Activated naive CD8-positive, alpha-beta T cell (primary cell): ENCODE data around the gene PAQR6.
A peak's percentile ranks its signal among the peaks of the same experiment; 100 is the strongest.

Experiments
- H3K27ac Mint-ChIP-seq: one replicate; pipeline ENCODE4 v1.8.0; 2021; ENCODE audit warnings: mixed read lengths
- H3K27me3 Mint-ChIP-seq: one replicate; pipeline ENCODE4 v1.8.0; 2021; ENCODE audit warnings: mixed read lengths
- H3K36me3 Mint-ChIP-seq: one replicate; pipeline ENCODE4 v1.8.0; 2021; ENCODE audit warnings: mixed read lengths
- H3K4me1 Mint-ChIP-seq: one replicate; pipeline ENCODE4 v1.8.0; 2021; ENCODE audit warnings: low read depth, mixed read lengths
- H3K4me3 Mint-ChIP-seq: one replicate; pipeline ENCODE4 v1.8.0; 2021; ENCODE audit warnings: mild to moderate bottlenecking, mixed read lengths
- H3K9me3 Mint-ChIP-seq: one replicate; pipeline ENCODE4 v1.8.0; 2021; ENCODE audit warnings: low read depth, mixed read lengths

The PAQR6 gene

GRCh38 chr1:156248323-156248683 lies 447 bp upstream of the PAQR6 start:
- Mint-ChIP-seq H3K36me3 (no peaks in the 10 kb centered on the region), H3K27ac (no peak overlapping the region), H3K9me3 (no peaks in the 10 kb centered on the region), H3K4me3 (no peak overlapping the region), H3K4me1 (peaks cover 23% of the 10 kb centered on the region), H3K27me3 (no peaks in the 10 kb centered on the region)

- Mint-ChIP-seq H3K27ac (no peak overlapping the region), H3K4me3 (no peak overlapping the region), H3K9me3 (no peaks in the 10 kb centered on the region), H3K36me3 (no peaks in the 10 kb centered on the region), H3K27me3 (no peaks in the 10 kb centered on the region), H3K4me1 (peaks cover 17% of the 10 kb centered on the region)
Observed at GRCh38 chr1:156246781-156247459, 936 bp downstream of the PAQR6 start.

GRCh38 chr1:156246241-156246780 lies 1.5 kb downstream of the PAQR6 start:
- peak overlapping the region; percentile 28 for H3K4me3 Mint-ChIP-seq
- H3K9me3 Mint-ChIP-seq = no peaks in the 10 kb centered on the region
- no peaks in the 10 kb centered on the region for H3K36me3 Mint-ChIP-seq
- H3K27ac Mint-ChIP-seq = no peak overlapping the region
- peaks cover 17% of the 10 kb centered on the region for H3K4me1 Mint-ChIP-seq
- H3K27me3 Mint-ChIP-seq = no peaks in the 10 kb centered on the region

DNA sequence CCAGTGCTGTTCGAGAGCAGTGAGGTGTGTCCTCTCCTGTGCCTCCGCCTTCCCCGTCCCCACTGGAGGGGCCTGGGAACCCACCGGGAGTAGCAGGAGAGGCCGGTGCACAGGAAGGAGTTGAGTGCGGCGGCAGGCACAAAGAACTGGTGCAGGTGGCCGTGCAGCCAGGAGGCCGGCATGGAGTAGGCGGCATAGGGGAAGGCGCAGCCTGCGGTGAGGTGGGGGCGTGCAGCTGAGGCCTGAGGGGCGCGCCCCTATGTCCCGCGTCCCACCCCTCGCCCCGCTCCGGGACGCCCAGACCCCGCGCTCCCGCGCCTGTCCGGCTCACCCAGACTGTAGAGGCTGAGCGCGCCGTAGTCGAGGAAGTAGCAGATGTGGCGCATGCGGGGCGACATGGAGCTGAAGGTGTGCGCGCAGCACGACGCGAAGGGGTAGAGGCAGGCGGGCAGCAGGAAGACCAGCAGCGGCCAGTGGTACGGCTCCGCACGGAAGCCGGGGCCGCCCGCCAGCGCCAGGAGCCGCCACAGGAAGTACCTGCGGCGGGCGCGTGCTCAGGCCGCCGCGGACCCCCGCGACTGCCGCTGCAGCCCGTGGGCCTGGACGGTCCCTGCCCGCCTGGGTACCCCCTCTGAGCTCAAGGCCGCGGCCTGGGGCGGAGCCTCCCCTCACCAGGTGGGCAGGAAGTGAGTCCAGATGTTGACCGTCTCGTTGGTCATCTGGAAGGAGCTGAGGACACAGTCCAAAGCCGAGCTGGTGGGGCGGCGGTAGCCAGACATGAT lies 2.2 kb downstream of the PAQR6 start:
- Mint-ChIP-seq H3K9me3 (no peaks in the 10 kb centered on the region), H3K27ac (peak overlapping the region; percentile 76), H3K27me3 (no peaks in the 10 kb centered on the region), H3K4me1 (peaks cover 17% of the 10 kb centered on the region), H3K4me3 (peak overlapping the region; percentile 81), H3K36me3 (no peaks in the 10 kb centered on the region)

DNA sequence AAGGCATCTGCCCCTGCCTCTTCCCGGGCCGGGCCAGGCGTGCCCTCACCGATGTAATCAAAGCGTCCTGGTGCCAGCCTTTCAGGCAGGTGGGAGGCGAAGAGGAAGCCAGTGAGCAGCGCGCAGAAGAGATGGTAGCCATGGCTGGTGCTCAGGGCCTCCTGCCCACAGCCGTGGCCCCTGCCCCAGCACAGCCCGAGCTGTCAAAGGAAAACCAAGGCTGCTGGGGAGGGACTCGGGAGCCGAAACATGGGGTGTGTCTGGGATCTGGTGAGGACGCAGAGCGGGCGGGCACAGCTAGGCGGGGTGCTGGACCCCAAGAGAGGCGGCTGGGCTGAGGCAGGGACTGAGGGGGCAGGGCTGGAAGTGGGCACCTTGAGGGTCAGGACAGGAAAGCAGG lies 3.1 kb downstream of the PAQR6 start:
- Mint-ChIP-seq H3K4me1 (peaks cover 17% of the 10 kb centered on the region), H3K4me3 (peak overlapping the region; percentile 81), H3K27ac (no peak overlapping the region), H3K36me3 (no peaks in the 10 kb centered on the region), H3K9me3 (no peaks in the 10 kb centered on the region), H3K27me3 (no peaks in the 10 kb centered on the region)

DNA sequence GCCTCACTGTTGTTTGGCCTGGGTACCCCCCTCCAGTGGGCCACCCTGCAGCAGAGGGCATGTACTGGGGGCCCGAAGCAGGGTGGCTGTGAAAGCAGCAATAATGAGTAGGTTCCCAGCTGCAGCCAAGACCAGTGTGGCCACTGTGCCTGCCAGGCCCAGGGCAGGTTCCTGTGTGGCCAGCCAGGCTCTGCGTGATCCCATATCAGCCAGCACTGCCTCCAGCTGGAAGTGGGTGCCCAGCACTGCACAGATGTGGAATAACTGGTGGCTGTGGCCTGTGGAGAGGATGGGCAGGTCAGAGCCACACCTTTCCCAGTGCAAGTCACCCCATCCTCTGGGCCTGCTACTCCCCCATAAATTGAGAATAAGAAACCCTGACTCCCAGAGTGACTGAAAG lies 3.7 kb downstream of the PAQR6 start:
- Mint-ChIP-seq H3K27me3 (no peaks in the 10 kb centered on the region), H3K27ac (no peak overlapping the region), H3K36me3 (no peaks in the 10 kb centered on the region), H3K4me1 (peaks cover 17% of the 10 kb centered on the region), H3K4me3 (no peak overlapping the region), H3K9me3 (no peaks in the 10 kb centered on the region)

- no peaks in the 10 kb centered on the region for H3K9me3 Mint-ChIP-seq
- H3K4me3 Mint-ChIP-seq = no peak overlapping the region
- no peak overlapping the region for H3K27ac Mint-ChIP-seq
- H3K36me3 Mint-ChIP-seq = no peaks in the 10 kb centered on the region
- no peaks in the 10 kb centered on the region for H3K27me3 Mint-ChIP-seq
- H3K4me1 Mint-ChIP-seq = peaks cover 17% of the 10 kb centered on the region
Observed at GRCh38 chr1:156242738-156243137, 5.1 kb downstream of the PAQR6 start.

GRCh38 chr1:156241926-156242325 lies 5.9 kb downstream of the PAQR6 start, which contains the start of gene BGLAP:
Gene BGLAP (plus strand): TSS chr1:156242184. CDS start chr1:156242232, 48 bp downstream.
- H3K4me3 Mint-ChIP-seq = no peak within 1 kb of the TSS
- no peak within 1 kb of the TSS for H3K27ac Mint-ChIP-seq
- peaks cover 17% of the 10 kb centered on the region for H3K4me1 Mint-ChIP-seq
- no peaks in the 10 kb centered on the region for H3K27me3 Mint-ChIP-seq
- H3K9me3 Mint-ChIP-seq = no peaks in the 10 kb centered on the region
- peaks cover 2% of the 10 kb centered on the region for H3K36me3 Mint-ChIP-seq

- Mint-ChIP-seq H3K36me3 (peaks cover 4% of the 10 kb centered on the region), H3K27ac (no peak overlapping the region), H3K4me1 (peaks cover 16% of the 10 kb centered on the region), H3K4me3 (no peak overlapping the region), H3K9me3 (no peaks in the 10 kb centered on the region), H3K27me3 (no peaks in the 10 kb centered on the region)
Observed at GRCh38 chr1:156241311-156241811, 6.5 kb downstream of the PAQR6 start.

GRCh38 chr1:156238248-156238647 lies 9.6 kb downstream of the PAQR6 start:
- H3K4me1 Mint-ChIP-seq = no peaks in the 10 kb centered on the region
- no peaks in the 10 kb centered on the region for H3K9me3 Mint-ChIP-seq
- peaks cover 9% of the 10 kb centered on the region for H3K36me3 Mint-ChIP-seq
- H3K27me3 Mint-ChIP-seq = no peaks in the 10 kb centered on the region
- no peak overlapping the region for H3K27ac Mint-ChIP-seq
- H3K4me3 Mint-ChIP-seq = no peak overlapping the region

DNA sequence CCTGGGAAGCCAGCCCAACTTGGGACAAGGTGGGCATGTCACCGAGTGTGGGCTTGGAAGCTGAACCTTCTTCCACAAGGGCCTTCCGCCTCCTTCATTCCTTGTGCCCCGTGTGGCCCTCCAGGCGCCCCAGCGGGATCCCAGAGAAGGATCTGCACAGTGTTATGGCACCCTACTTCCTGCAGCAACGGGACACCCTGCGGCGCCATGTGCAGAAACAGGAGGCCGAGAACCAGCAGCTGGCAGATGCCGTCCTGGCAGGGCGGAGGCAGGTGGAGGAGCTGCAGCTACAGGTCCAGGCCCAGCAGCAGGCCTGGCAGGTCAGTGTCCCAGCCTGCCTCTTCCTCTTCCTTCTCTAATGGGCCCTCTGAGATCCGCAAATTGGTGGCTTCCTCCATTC lies 11.7 kb downstream of the PAQR6 start:
- H3K27ac Mint-ChIP-seq = no peak overlapping the region
- H3K9me3 Mint-ChIP-seq = no peaks in the 10 kb centered on the region
- H3K27me3 Mint-ChIP-seq = no peaks in the 10 kb centered on the region
- no peak overlapping the region for H3K4me3 Mint-ChIP-seq
- H3K4me1 Mint-ChIP-seq = no peaks in the 10 kb centered on the region
- peaks cover 9% of the 10 kb centered on the region for H3K36me3 Mint-ChIP-seq

DNA sequence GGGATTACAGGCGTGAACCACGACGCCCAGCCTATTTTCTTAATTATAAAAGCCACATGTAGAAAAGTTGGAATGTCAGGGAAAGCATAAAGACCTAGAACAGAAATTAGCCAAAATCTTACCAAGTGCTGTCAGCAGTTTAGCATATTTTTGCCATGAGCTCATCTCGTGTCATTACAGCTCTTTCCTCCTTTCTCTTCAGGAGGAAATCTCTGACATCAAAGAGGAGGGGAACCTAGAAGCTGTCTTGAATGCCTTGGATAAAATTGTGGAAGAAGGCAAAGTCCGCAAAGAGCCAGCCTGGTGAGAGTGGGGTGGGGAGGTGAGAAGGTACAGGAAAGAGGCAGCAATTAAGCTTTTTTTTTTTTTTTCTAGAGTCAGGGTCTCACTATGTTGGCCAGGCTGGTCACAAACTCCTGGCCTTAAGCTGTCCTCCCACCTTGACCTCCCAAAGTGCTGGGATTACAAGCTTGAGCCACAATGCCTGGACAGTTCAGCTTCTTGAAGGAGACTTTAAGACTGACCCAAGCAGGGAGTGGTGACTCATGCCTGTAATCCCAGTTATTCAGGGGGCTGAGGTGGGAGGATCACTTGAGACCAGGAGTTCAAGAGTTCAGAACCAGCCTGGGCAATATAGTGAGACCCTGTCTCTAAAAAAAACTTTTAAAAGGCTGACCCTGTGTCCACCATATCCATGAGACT lies 14.3 kb downstream of the PAQR6 start:
- H3K27ac Mint-ChIP-seq = no peak overlapping the region
- H3K36me3 Mint-ChIP-seq = peaks cover 9% of the 10 kb centered on the region
- H3K27me3 Mint-ChIP-seq = no peaks in the 10 kb centered on the region
- no peaks in the 10 kb centered on the region for H3K4me1 Mint-ChIP-seq
- no peaks in the 10 kb centered on the region for H3K9me3 Mint-ChIP-seq
- H3K4me3 Mint-ChIP-seq = no peak overlapping the region

DNA sequence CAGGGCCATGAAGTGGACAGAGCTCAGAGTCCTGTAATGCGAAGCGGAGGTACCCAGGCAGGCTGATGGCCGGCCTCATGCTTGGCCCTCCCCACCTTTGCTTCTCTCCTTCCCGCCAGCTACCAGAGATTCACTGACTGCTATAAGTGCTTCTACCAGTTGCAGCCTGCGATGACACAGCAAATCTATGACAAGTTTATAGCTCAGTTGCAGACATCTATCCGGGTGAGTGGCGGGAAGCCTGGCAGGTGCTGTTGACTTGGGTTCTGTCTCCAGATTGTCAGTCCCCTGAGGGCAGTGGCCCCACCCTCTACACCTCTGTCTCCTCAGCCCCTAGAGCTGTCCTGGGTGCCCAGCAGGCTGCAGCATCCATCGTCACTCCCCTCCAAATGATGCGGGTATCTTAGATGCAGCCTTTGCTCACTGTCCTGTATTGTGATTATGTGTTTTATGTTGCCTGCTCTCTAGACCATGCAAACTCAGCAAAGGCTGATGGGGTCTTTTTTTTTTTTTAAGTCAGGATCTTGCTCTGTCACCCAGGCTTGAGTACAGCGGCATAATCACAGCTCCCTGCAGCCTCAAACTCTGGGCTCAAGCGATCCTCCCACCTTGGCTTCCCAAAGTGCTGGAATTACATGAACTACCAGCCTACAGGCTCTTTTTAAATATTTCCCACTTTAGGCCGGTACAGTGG lies 15.5 kb downstream of the PAQR6 start:
- Mint-ChIP-seq H3K27ac (no peak overlapping the region), H3K36me3 (peaks cover 11% of the 10 kb centered on the region), H3K4me3 (no peak overlapping the region)

DNA sequence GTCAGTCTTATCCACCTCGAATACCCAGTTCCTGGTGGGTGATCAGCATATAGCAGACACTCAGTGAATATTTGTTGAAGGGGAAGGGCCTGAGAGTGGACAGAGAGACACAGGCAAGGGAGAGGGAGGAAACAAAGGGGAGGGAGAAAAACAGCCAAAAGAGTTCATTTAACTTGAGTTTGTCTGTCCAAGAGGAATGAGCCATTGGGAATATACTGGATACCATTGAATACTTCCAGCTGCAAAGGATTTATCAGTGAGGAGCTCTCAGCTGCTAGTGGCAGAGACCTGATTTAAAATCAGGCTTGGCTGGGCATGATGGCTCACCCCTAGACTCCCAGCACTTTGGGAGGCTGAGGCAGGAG lies 17.4 kb downstream of the PAQR6 start:
- H3K4me3 Mint-ChIP-seq = no peak overlapping the region
- H3K27me3 Mint-ChIP-seq = no peaks in the 10 kb centered on the region
- H3K27ac Mint-ChIP-seq = peak overlapping the region; percentile 46
- H3K4me1 Mint-ChIP-seq = peaks cover 12% of the 10 kb centered on the region
- no peaks in the 10 kb centered on the region for H3K9me3 Mint-ChIP-seq
- peaks cover 11% of the 10 kb centered on the region for H3K36me3 Mint-ChIP-seq

More for the DNA sequence above, 15.5 kb downstream of the PAQR6 start:
- Mint-ChIP-seq H3K27me3 (no peaks in the 10 kb centered on the region), H3K4me1 (peaks cover 2% of the 10 kb centered on the region), H3K9me3 (no peaks in the 10 kb centered on the region)
